Measurements from ENCODE around the gene FCAMR. TPM values are rescaled to one million over a fixed set of nuclear protein-coding genes. Genes with fewer than 3 reads are reported as not detected.
A peak's percentile ranks its signal among the peaks of the same experiment; 100 is the strongest.
"Not testable (repeated sequence)": the region's sequence is repeated elsewhere in the genome, so short reads cannot be mapped to it uniquely, and the experiment has no call there.

FCAMR gene
- total RNA-seq, 2 donors from 2014 or later, result not detected

GRCh38 chr1:206929524-206929923 is 40.7 kb downstream of the FCAMR start:
- peak overlapping the region; percentile 39 for H3K4me3 Mint-ChIP-seq
- ATAC-seq (no peak), DNase-seq (ENCODE audit: low spot score) (no peak)
- H3K36me3 Mint-ChIP-seq, result no peaks in the 10 kb centered on the region
- peaks cover 19 to 22% of the 10 kb centered on the region in 2 donors for H3K4me1 Mint-ChIP-seq (ENCODE audit: low read depth in 2 of 2)
- no peaks in the 10 kb centered on the region for H3K27me3 Mint-ChIP-seq
- H3K9me3 Mint-ChIP-seq, result no peaks in the 10 kb centered on the region
- H3K27ac Mint-ChIP-seq, result peak overlapping the region; percentile 84 to 93

DNA sequence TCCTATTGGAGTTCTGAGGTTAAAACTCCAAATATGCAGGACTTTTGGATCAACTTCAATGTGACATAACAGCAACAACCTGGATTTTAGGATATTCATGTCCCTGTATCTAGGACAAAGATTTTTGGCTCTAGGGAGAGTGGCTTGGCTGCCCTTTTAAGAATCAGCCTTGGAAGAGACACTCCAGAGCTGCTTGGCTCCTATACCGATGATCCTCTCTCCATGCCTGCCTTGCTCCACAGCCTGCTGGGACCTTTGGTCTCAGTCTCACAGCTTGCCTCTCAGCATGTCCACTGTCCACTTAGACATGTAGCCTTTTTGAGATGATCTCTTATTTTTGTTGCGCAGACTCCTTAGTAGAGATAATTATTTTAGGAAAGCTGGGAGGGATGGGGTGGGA is 44.0 kb downstream of the FCAMR start:
- H3K4me1 Mint-ChIP-seq (ENCODE audit: low read depth in 2 of 2), result peaks cover 25 to 32% of the 10 kb centered on the region in 2 donors
- ATAC-seq (no peak), DNase-seq (ENCODE audit: low spot score) (no peak)
- no peaks in the 10 kb centered on the region for H3K27me3 Mint-ChIP-seq
- H3K4me3 Mint-ChIP-seq, result no peak overlapping the region
- H3K36me3 Mint-ChIP-seq, result no peaks in the 10 kb centered on the region
- no peaks in the 10 kb centered on the region for H3K9me3 Mint-ChIP-seq
- no peak overlapping the region for H3K27ac Mint-ChIP-seq

DNA sequence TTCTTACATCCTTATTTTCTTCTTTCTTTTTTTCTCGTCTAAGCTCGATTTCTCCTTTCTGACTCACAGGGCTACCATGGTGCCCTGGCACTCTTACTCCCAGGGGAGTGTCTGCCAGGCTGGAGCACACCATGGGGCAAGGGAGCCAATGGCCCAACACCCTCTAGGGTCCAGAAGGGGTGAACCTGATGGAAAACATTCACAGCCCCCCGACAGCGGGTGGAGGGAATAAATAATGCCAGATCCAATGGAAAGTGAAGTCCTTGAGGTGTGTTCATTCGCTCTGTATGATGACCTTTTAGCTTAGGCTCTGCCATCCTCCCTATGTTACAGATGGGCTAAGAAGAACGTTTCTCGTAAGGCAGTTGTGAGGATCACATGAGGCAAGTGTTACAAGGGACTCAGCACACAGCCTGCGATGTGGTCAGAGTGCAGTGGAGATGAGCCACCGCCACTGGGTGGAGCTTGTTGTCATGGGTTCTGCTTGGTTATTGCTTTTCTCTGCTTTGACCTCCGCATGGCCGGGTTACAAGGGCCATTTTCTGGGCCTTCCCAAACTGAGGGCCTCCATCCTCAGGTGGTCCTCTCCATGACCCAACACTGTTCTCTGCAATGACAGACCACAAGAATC is 45.0 kb downstream of the FCAMR start:
- Mint-ChIP-seq H3K27ac (no peak overlapping the region), H3K4me1 (ENCODE audit: low read depth in 2 of 2) (peaks cover 26 to 32% of the 10 kb centered on the region in 2 donors), H3K9me3 (no peaks in the 10 kb centered on the region), H3K27me3 (no peaks in the 10 kb centered on the region), H3K36me3 (no peaks in the 10 kb centered on the region), H3K4me3 (no peak overlapping the region)
- ATAC-seq (peak; percentile 90 to 93), DNase-seq (ENCODE audit: low spot score) (peak; percentile 86)

DNA sequence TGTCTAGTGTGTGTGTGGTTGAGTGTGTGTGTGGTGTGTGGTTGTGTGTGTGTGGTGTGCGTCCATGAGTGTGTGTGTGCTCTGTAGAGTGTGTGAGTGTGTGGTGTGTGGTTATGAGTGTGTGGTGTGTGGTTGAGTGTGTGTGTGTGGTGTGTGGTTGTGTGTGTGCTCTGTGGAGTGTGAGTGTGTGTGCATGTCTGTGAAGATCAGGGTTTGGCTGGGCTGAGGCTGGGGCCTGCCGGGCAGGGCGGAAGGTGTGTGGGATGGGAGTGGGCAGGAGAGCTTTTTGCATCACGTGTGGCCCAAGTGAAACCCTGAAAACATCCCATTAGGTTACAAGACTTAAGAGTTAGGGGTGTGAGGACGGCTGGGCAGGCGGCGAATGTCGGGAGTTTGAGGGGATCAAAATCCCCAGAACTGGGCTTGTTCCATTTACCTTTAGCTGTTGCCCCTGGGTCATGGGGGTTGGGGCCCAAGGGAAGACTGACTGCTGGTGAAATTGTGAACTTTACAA is 45.6 kb downstream of the FCAMR start:
- Mint-ChIP-seq H3K4me1 (ENCODE audit: low read depth in 2 of 2) (peaks cover 24 to 32% of the 10 kb centered on the region in 2 donors), H3K36me3 (no peaks in the 10 kb centered on the region), H3K9me3 (no peaks in the 10 kb centered on the region), H3K27ac (no peak overlapping the region), H3K4me3 (no peak overlapping the region), H3K27me3 (no peaks in the 10 kb centered on the region)
- DNase-seq (ENCODE audit: low spot score) (no peak), ATAC-seq (peak in 1 of 2 donors; percentile 18)

DNA sequence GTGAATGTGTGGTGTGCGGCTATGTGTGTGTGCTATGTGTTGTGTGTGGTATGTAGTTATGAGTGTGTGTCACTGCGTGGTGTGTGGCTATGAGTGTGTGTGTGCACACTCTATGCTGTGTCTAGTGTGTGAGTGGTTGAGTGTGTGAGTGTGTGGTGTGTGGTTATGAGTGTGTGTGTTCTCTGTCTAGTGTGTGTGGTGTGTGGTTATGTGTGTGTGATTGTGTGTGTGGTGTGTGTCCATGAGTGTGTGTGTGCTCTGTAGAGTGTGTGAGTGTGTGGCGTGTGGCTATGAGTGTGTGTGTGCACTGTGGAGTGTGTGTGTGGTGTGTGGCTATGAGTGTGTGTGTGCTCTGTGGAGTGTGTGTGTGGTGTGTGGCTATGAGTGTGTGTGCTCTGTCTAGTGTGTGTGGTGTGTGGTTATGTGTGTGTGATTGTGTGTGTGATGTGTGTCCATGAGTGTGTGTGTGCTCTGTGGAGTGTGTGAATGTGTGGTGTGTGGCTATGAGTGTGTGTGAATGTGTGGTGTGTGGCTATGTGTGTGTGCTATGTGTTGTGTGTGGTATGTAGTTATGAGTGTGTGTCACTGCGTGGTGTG is 46.2 kb downstream of the FCAMR start:
- H3K9me3 Mint-ChIP-seq; H3K4me3 Mint-ChIP-seq; DNase-seq (ENCODE audit: low spot score); H3K36me3 Mint-ChIP-seq; H3K27ac Mint-ChIP-seq; H3K27me3 Mint-ChIP-seq: not testable (repeated sequence)
- H3K4me1 Mint-ChIP-seq (ENCODE audit: low read depth in 2 of 2), result peaks cover 23 to 30% of the 10 kb centered on the region in 2 donors
- ATAC-seq, result peak in 1 of 2 donors; percentile 36

- Mint-ChIP-seq H3K4me1 (ENCODE audit: low read depth in 2 of 2) (peaks cover 27 to 33% of the 10 kb centered on the region in 2 donors), H3K4me3 (no peak overlapping the region), H3K27ac (no peak overlapping the region), H3K27me3 (no peaks in the 10 kb centered on the region), H3K36me3 (no peaks in the 10 kb centered on the region), H3K9me3 (no peaks in the 10 kb centered on the region)
- ATAC-seq, result peak in 1 of 2 donors; percentile 39
- DNase-seq (ENCODE audit: low spot score), result no peak
These were observed 47.0 kb downstream of the FCAMR start for GRCh38 chr1:206923009-206923960.

GRCh38 chr1:206922524-206922923 is 47.7 kb downstream of the FCAMR start:
- Mint-ChIP-seq H3K27ac (no peak overlapping the region), H3K36me3 (no peaks in the 10 kb centered on the region), H3K9me3 (no peaks in the 10 kb centered on the region), H3K4me3 (no peak overlapping the region), H3K27me3 (no peaks in the 10 kb centered on the region), H3K4me1 (ENCODE audit: low read depth in 2 of 2) (peaks cover 34 to 40% of the 10 kb centered on the region in 2 donors)
- ATAC-seq (no peak), DNase-seq (ENCODE audit: low spot score) (no peak)

GRCh38 chr1:206921772-206922265 is 48.4 kb downstream of the FCAMR start, which contains the start of gene FCMR:
TSS of gene FCMR (minus strand) at chr1:206921941. CDS start at chr1:206921854, 87 bp downstream.
- Mint-ChIP-seq H3K4me1 (ENCODE audit: low read depth in 2 of 2) (peaks cover 37 to 46% of the 10 kb centered on the region in 2 donors), H3K4me3 (no peak within 1 kb of the TSS), H3K27ac (no peak within 1 kb of the TSS), H3K27me3 (no peaks in the 10 kb centered on the region), H3K36me3 (no peaks in the 10 kb centered on the region), H3K9me3 (no peaks in the 10 kb centered on the region)
- ATAC-seq (peak; percentile 38 to 43), DNase-seq (ENCODE audit: low spot score) (peak; percentile 74)

GRCh38 chr1:206918076-206918475 is 52.2 kb downstream of the FCAMR start:
- Mint-ChIP-seq H3K4me1 (ENCODE audit: low read depth in 2 of 2) (peaks cover 69 to 76% of the 10 kb centered on the region in 2 donors), H3K4me3 (peak overlapping the region; percentile 55), H3K9me3 (no peaks in the 10 kb centered on the region), H3K27me3 (no peaks in the 10 kb centered on the region), H3K36me3 (no peaks in the 10 kb centered on the region), H3K27ac (peak overlapping the region; percentile 56 to 78)
- DNase-seq (ENCODE audit: low spot score), result no peak
- ATAC-seq, result no peak

GRCh38 chr1:206916000-206916709 is 54.1 kb downstream of the FCAMR start:
- ATAC-seq, result peak in 1 of 2 donors; percentile 29
- Mint-ChIP-seq H3K27ac (peak overlapping the region; percentile 56 to 66), H3K4me1 (ENCODE audit: low read depth in 2 of 2) (peaks cover 77 to 80% of the 10 kb centered on the region in 2 donors)

DNA sequence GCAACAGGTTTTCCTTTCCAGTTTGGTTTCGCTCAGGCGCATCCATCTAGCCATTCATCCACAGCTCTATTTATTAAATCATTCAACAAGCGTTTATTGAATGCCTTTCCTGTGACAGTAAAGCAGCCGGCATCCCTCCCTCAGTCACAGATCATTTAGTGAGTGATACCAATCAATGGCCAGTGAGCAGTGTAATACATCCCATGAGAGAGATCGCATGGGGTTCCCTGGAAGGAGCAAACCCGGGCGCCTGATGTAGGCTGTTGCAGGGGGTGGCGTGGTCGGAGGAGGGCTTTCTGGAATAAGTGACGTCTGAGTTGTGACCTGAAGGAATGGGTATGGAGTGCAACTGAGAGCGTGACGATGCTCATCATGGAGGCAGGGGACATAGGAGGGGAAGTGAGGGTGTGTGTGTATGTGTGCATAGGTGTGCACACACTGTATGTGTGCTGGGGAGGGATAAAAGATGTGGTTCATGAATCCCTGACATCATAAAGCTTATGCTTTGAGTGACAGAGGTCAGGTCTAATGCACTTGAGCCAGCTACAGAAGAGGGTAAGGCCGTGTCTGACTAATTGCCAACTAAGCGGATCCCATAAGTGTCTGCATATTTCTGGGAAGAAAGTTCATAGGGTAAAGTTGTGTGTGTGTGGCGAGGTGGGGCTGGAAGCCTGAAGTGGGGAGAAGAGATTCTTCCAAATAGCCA is 55.1 kb downstream of the FCAMR start:
- H3K36me3 Mint-ChIP-seq, result no peaks in the 10 kb centered on the region
- H3K27me3 Mint-ChIP-seq, result no peaks in the 10 kb centered on the region
- H3K4me3 Mint-ChIP-seq, result peak overlapping the region; percentile 20
- peaks cover 71 to 75% of the 10 kb centered on the region in 2 donors for H3K4me1 Mint-ChIP-seq (ENCODE audit: low read depth in 2 of 2)
- no peak for ATAC-seq
- no peaks in the 10 kb centered on the region for H3K9me3 Mint-ChIP-seq
- H3K27ac Mint-ChIP-seq, result peak overlapping the region; percentile 56 to 66
- no peak for DNase-seq (ENCODE audit: low spot score)

More at GRCh38 chr1:206916000-206916709, 54.1 kb downstream of the FCAMR start:
- Mint-ChIP-seq H3K27me3 (no peaks in the 10 kb centered on the region), H3K9me3 (no peaks in the 10 kb centered on the region), H3K36me3 (no peaks in the 10 kb centered on the region), H3K4me3 (peak overlapping the region; percentile 20)
- no peak for DNase-seq (ENCODE audit: low spot score)

GRCh38 chr1:206913766-206914537 is 56.3 kb downstream of the FCAMR start:
- Mint-ChIP-seq H3K4me1 (ENCODE audit: low read depth in 2 of 2) (peaks cover 66 to 68% of the 10 kb centered on the region in 2 donors), H3K27me3 (no peaks in the 10 kb centered on the region), H3K27ac (peak overlapping the region; percentile 56 to 66), H3K36me3 (no peaks in the 10 kb centered on the region), H3K4me3 (no peak overlapping the region), H3K9me3 (no peaks in the 10 kb centered on the region)
- DNase-seq (ENCODE audit: low spot score) (no peak), ATAC-seq (no peak)

Measured in natural killer cell treated with Interleukin-12 subunit alpha and Interleukin-12 subunit beta and Interleukin-15 and Interleukin-18, amount 100 ng/mL, for 72 hours (primary cell).